K562 (cell line): ENCODE data around the gene CDRT4. TPM values are rescaled to one million over a fixed set of nuclear protein-coding genes. Genes with fewer than 3 reads are reported as not detected.

Source experiments
- ATAC-seq: fragments of 200-7000 bp; cut with Tn5 transposase; 3 replicates; pipeline ENCODE4 v1.9.1; 2020; ENCODE audit warnings: moderate library complexity
- BruUV-seq: library from RNA; stranded (reverse); fragments of 400-500 nt; replicated peaks from 2 replicates; lab custom pipeline; 2021; lab: Mats Ljungman, UMichigan
- CTCF ChIA-PET: fragments of 300-600 bp; formaldehyde crosslinking; extraction: SDS; loops from one replicate; lab custom pipeline; 2021; ENCODE audit warnings: low intra/inter-chr PET ratio; lab: Yijun Ruan, JAX
- POLR2A ChIA-PET: fragments of 300-600, 350-650 bp; sonication (Branson Sonifier 250); formaldehyde crosslinking; extraction: SDS; loops from one replicate; lab custom pipeline; 2021; ENCODE audit warnings: antibody characterized with exemption, inconsistent platforms; lab: Yijun Ruan, JAX
- DNase-seq, 4 experiments: peaks; one replicate each; pipeline versions ENCODE4 v3.0.0 to v3.0.0-alpha.2; 2011 to 2018; ENCODE audit warnings: low spot score in 3 of 4, mixed read lengths in 3 of 4; ENCODE audit errors: extremely low read depth in 1 of 4
- FAIRE-seq: peaks from 2 replicates; lab custom pipeline; 2011; peaks lifted over from hg19 to GRCh38; lab: Jason Lieb, UNC
- H2AFZ ChIP-seq: 2 replicates; pipeline ENCODE4 v1.6.0; 2011; ENCODE audit warnings: low read depth, low read length, control low read depth, inconsistent platforms
- H3K27ac ChIP-seq: fragments of 200-600 bp; 3 replicates; pipeline ENCODE4 v1.8.0; 2011; ENCODE audit warnings: low read depth, mild to moderate bottlenecking, control low read depth, inconsistent platforms, low read length, moderate library complexity, mixed read lengths; ENCODE audit errors: extremely low read depth
- H3K27me3 ChIP-seq, 2 experiments: fragments of 300-600 bp in 1 of 2; 2 replicates in 1 of 2; 3 replicates in 1 of 2; pipeline versions ENCODE4 v1.6.0 to v1.8.0; 2011; ENCODE audit warnings: inconsistent platforms in 2 of 2, low read length in 2 of 2, mild to moderate bottlenecking in 1 of 2, mixed read lengths in 1 of 2, moderate library complexity in 1 of 2; ENCODE audit not compliant: control insufficient read depth in 2 of 2, insufficient read depth in 2 of 2
- H3K36me3 ChIP-seq: fragments of 300-600 bp; 3 replicates; pipeline ENCODE4 v1.8.0; 2011; ENCODE audit warnings: mild to moderate bottlenecking, low read length, inconsistent platforms; ENCODE audit not compliant: control insufficient read depth, insufficient read depth
- H3K4me1 ChIP-seq, 2 experiments: fragments of 200-600 bp in 1 of 2; replicated peaks in 1 of 2; 2 replicates in 1 of 2; 3 replicates in 1 of 2; pipeline versions ENCODE4 v1.5.1 to v1.8.0; 2011; ENCODE audit warnings: inconsistent platforms in 2 of 2, low read length in 2 of 2, mild to moderate bottlenecking in 1 of 2, mixed read lengths in 1 of 2, moderate library complexity in 1 of 2; ENCODE audit not compliant: control insufficient read depth in 2 of 2, insufficient read depth in 2 of 2
- H3K4me2 ChIP-seq: 2 replicates; pipeline ENCODE4 v1.6.1; 2011; ENCODE audit warnings: low read length, control low read depth, inconsistent platforms, mixed read lengths; ENCODE audit not compliant: insufficient read depth
- H3K4me3 ChIP-seq: fragments of 200-600 bp; sonication (generic), shearing (Covaris generic); 2 replicates; pipeline ENCODE4 v1.5.1; 2016; ENCODE audit warnings: control low read depth, inconsistent platforms
- H3K79me2 ChIP-seq: fragments of 200-600 bp; 3 replicates; pipeline ENCODE4 v1.8.0; 2011; ENCODE audit warnings: low read length, inconsistent platforms; ENCODE audit not compliant: control insufficient read depth, insufficient read depth
- H3K9ac ChIP-seq, 2 experiments: 2 replicates each; pipeline versions ENCODE4 v1.6.0 to v1.6.1; 2011; ENCODE audit warnings: low read depth in 2 of 2, low read length in 2 of 2, control low read depth in 1 of 2, inconsistent platforms in 1 of 2, mild to moderate bottlenecking in 1 of 2, mixed read lengths in 1 of 2; ENCODE audit not compliant: insufficient read depth in 1 of 2
- H3K9me1 ChIP-seq: one replicate; pipeline ENCODE4 v1.6.0; 2011; ENCODE audit warnings: inconsistent platforms, mild to moderate bottlenecking, low read length, moderate library complexity; ENCODE audit not compliant: control insufficient read depth, insufficient read depth
- H3K9me3 ChIP-seq: replicated peaks from 2 replicates; pipeline ENCODE4 v1.5.1; 2011; ENCODE audit warnings: low read depth, low read length, inconsistent platforms; ENCODE audit not compliant: control insufficient read depth, insufficient read depth
- H4K20me1 ChIP-seq: replicated peaks from 2 replicates; pipeline ENCODE4 v1.6.1; 2011; ENCODE audit warnings: low read length, inconsistent platforms, mixed read lengths; ENCODE audit not compliant: control insufficient read depth, insufficient read depth
- ETS1 ChIP-seq: conservative IDR thresholded peaks from 2 replicates; pipeline ENCODE4 v1.6.1; 2011; ENCODE audit warnings: low read depth, mild to moderate bottlenecking, low read length; ENCODE audit not compliant: control insufficient read depth
- GTF2F1 ChIP-seq: IDR thresholded peaks from 2 replicates; pipeline ENCODE4 v1.6.1; 2011; ENCODE audit warnings: low read depth, low read length, improper control_type of control experiment
- HDGF ChIP-seq: fragments of 450-650 bp; IDR thresholded peaks from 2 replicates; pipeline ENCODE4 v1.6.1; 2016
- HNRNPH1 ChIP-seq: fragments of 200-400 bp; formaldehyde crosslinking; optimal IDR thresholded peaks from 2 replicates; pipeline ENCODE3; 2017; ENCODE audit warnings: low read depth, mild to moderate bottlenecking, low read length, moderate library complexity
- KDM2B ChIP-seq: fragments of 250-450 bp; sonication (Bioruptor Pico); IDR thresholded peaks from 2 replicates; pipeline ENCODE4 v1.8.0; 2021; ENCODE audit warnings: mild to moderate bottlenecking, moderate library complexity
- MTA2 ChIP-seq: fragments of 450-650 bp; IDR thresholded peaks from 2 replicates; pipeline ENCODE4 v1.6.1; 2016; ENCODE audit warnings: low read depth
- POU5F1 ChIP-seq: fragments of 150-350 bp; IDR thresholded peaks from 2 replicates; pipeline ENCODE4 v1.6.1; 2014; ENCODE audit warnings: borderline replicate concordance, low read length, low read depth, mild to moderate bottlenecking; ENCODE audit not compliant: partially characterized antibody
- RBBP5 ChIP-seq: fragments of 200-600 bp; sonication (generic); IDR thresholded peaks from 2 replicates; pipeline ENCODE4 v1.6.1; 2012; ENCODE audit warnings: borderline replicate concordance, mild to moderate bottlenecking, low read length, control low read depth, inconsistent platforms; ENCODE audit not compliant: insufficient read depth, poor library complexity, severe bottlenecking
- ZNF274 ChIP-seq: IDR thresholded peaks from 2 replicates; pipeline ENCODE4 v1.6.1; 2011; ENCODE audit warnings: low read depth, mild to moderate bottlenecking, low read length, moderate library complexity, borderline replicate concordance
- ZNF695 ChIP-seq: fragments of 450-650 bp; formaldehyde crosslinking; IDR thresholded peaks from 2 replicates; pipeline ENCODE4 v1.4.0; 2020; ENCODE audit warnings: mild to moderate bottlenecking, moderate library complexity
- WGBS: fragments of 100-300 bp; shearing (Covaris generic); methylation state at CpG from one replicate; pipeline ENCODE4 v1.1.6; 2016; ENCODE audit warnings: low coverage, mixed read lengths; ENCODE audit not compliant: insufficient coverage; ENCODE audit errors: missing lambda C conversion rate; 5-methylcytosine and 5-hydroxymethylcytosine counted together
- in situ Hi-C: fragments of 300-500 bp; cut with MboI; formaldehyde crosslinking; loops from 4 replicates; pipeline ENCODE4 v1.15.0; 2018; ENCODE audit warnings: inconsistent platforms, mixed read lengths
- intact Hi-C: fragments of 100-400 bp; cut with micrococcal nuclease; formaldehyde crosslinking; loops from 2 replicates; pipeline ENCODE4 v1.14.2; 2022
- polyA plus RNA-seq, 8 experiments: library from polyadenylated mRNA; depleted of rRNA in 4 of 8; stranded (reverse) in 5 of 8; unstranded in 3 of 8; fragments of >200 nt; fragmentation: Nextera tagmentation in 2 of 8; fragmentation: Illumina TruSeq in 1 of 8; extraction: Ambion mirVana in 2 of 8; extraction: Trizol in 1 of 8; gene quantifications; 2 replicates each; pipeline versions ENCODE4 v1.2.1 to v1.2.3, GENCODE V29; 2011 to 2014; ENCODE audit warnings: inconsistent platforms in 1 of 8, missing spikeins in 1 of 8
- total RNA-seq, 7 experiments: library from RNA; depleted of rRNA in 6 of 7; stranded (reverse); fragments of >200 nt in 6 of 7; fragmentation: Illumina TruSeq in 2 of 7; extraction: Trizol in 2 of 7; gene quantifications; 2 replicates each; pipeline versions ENCODE4 v1.2.1 to v1.2.3, GENCODE V29; 2011 to 2021; ENCODE audit warnings: low replicate concordance in 1 of 7
- TF ChIP-seq, protein P1 (sequence below): IDR thresholded peaks from 3 replicates; pipeline ENCODE4 v1.6.1; 2011; ENCODE audit warnings: borderline replicate concordance, mild to moderate bottlenecking; ENCODE audit not compliant: insufficient read length, insufficient read depth

The CDRT4 gene
- total and polyA plus RNA-seq, 9 of the 15 experiments (the other 6 are each of a cell fraction or from before 2014, with no cell fraction given), result 1.7 to 6.4 (median 3.5) TPM

DNA sequence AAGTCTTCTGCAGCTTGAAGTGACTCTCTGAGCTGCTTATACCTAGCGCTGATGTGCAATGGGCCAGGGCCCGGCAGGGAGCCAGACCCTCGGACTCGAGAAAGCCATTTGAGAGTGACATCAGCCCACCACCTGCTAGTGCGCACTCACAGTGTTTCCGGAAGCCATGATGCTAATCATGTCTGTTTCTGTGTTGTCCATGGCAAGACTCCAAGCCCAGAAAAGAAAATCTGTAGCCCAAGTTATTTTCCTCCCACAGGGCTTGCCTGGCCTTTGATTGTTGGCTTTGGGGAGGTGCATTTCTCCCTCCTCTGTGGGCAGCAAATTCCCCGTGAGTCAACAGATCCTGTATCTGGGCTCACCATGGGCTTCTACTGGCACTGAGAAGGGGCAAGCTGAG is 1.8 kb upstream of the CDRT4 start:
- TF ChIP-seq KDM2B (CRISPR knock-in tag), result no peak
- no peak for TF ChIP-seq RBBP5
- no peak for TF ChIP-seq MTA2
- TF ChIP-seq POU5F1, result no peak
- no peak for TF ChIP-seq ZNF695 (CRISPR knock-in tag)
- TF ChIP-seq ZNF274, result no peak
- no peak for TF ChIP-seq ETS1
- no peak for TF ChIP-seq HDGF
- TF ChIP-seq HNRNPH1, result no peak
- TF ChIP-seq GTF2F1, result no peak
- TF ChIP-seq, protein P1, sequence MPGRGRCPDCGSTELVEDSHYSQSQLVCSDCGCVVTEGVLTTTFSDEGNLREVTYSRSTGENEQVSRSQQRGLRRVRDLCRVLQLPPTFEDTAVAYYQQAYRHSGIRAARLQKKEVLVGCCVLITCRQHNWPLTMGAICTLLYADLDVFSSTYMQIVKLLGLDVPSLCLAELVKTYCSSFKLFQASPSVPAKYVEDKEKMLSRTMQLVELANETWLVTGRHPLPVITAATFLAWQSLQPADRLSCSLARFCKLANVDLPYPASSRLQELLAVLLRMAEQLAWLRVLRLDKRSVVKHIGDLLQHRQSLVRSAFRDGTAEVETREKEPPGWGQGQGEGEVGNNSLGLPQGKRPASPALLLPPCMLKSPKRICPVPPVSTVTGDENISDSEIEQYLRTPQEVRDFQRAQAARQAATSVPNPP, result no peak
- no peak overlapping the region for H3K4me2 ChIP-seq
- H4K20me1 ChIP-seq, result no peaks in the 10 kb centered on the region
- H3K27me3 ChIP-seq, result no peaks in the 10 kb centered on the region
- no peak overlapping the region for H3K4me3 ChIP-seq
- H3K79me2 ChIP-seq, result no peaks in the 10 kb centered on the region
- intact Hi-C loops (no loop called here), in situ Hi-C loops (loop anchor here (5.0 kb wide), 1 partner anchor 33 kb away; no protein-coding TSS in a partner anchor)
- CTCF ChIA-PET, result no interaction called here
- ATAC-seq (no peak), FAIRE-seq (no peak), DNase-seq (no peak)
- POLR2A ChIA-PET, result no interaction called here
- H3K36me3 ChIP-seq, result no peaks in the 10 kb centered on the region
- H3K27ac ChIP-seq, result no peak overlapping the region
- no TSS peak for BruUV-seq
- H3K4me1 ChIP-seq, result no peaks in the 10 kb centered on the region; a peak in 2 of 5 replicates
- 67% methylated on average over 7 of the region's 7 CpGs for WGBS
- no peaks in the 10 kb centered on the region for H3K9me3 ChIP-seq
- peak overlapping the region in 1 of 2 experiments; percentile 26; a peak in 1 of 4 replicates for H3K9ac ChIP-seq
- no peak overlapping the region for H2AFZ ChIP-seq
- no peaks in the 10 kb centered on the region for H3K9me1 ChIP-seq
